RWPE1 (cell line): Measurements from ENCODE around the gene MED15.

Experiments used
- CTCF ChIA-PET: fragments of 350-600 bp; sonication (Branson Sonifier 250); formaldehyde crosslinking; extraction: SDS; loops from one replicate; lab custom pipeline; 2021; lab: Yijun Ruan, JAX
- POLR2A ChIA-PET: fragments of 400-600 bp; formaldehyde crosslinking; extraction: SDS; loops from one replicate; lab custom pipeline; 2020; ENCODE audit warnings: antibody characterized with exemption; ENCODE audit not compliant: low non-redundant PET; lab: Yijun Ruan, JAX
- DNase-seq: peaks from one replicate; pipeline ENCODE4 v3.0.0; 2012; ENCODE audit warnings: low spot score
- H3K27ac ChIP-seq: fragments of 450-650 bp; 2 replicates; pipeline ENCODE4 v1.5.1; 2017
- TF ChIP-seq, protein P1 (sequence below): fragments of 450-650 bp; conservative IDR thresholded peaks from 2 replicates; pipeline ENCODE4 v1.5.1; 2017; ENCODE audit warnings: low read depth, mild to moderate bottlenecking

Gene MED15

DNA sequence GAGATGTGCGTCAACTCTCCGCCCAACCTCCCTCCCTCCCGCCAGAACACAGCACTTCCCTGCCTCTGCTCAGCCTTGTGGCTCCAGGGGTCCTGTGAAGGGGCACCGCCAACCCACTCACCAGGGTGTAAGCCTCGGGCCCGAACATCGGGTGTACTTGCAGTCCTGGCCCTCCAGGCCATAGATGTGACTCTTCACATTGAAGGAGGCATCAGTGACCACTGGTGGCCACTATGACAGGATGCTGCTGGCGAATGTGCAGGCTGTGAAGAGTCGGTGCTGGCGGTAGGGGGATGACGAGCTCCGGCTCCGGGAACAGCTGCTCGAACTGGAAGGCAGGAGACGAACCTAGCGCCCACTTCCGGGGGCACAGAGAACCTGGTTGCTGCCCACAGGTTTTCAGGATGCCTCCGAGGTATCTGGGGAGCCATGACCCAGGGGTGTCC lies 97.4 kb downstream of the MED15 start:
- no peak for DNase-seq
- CTCF ChIA-PET: interaction anchor here (0.6 kb wide), 1 partner anchor 39 kb away, joined by 5 read pairs; no protein-coding TSS in a partner anchor
- no peak overlapping the region for H3K27ac ChIP-seq
- POLR2A ChIA-PET: no interaction called here
- TF ChIP-seq, protein P1, sequence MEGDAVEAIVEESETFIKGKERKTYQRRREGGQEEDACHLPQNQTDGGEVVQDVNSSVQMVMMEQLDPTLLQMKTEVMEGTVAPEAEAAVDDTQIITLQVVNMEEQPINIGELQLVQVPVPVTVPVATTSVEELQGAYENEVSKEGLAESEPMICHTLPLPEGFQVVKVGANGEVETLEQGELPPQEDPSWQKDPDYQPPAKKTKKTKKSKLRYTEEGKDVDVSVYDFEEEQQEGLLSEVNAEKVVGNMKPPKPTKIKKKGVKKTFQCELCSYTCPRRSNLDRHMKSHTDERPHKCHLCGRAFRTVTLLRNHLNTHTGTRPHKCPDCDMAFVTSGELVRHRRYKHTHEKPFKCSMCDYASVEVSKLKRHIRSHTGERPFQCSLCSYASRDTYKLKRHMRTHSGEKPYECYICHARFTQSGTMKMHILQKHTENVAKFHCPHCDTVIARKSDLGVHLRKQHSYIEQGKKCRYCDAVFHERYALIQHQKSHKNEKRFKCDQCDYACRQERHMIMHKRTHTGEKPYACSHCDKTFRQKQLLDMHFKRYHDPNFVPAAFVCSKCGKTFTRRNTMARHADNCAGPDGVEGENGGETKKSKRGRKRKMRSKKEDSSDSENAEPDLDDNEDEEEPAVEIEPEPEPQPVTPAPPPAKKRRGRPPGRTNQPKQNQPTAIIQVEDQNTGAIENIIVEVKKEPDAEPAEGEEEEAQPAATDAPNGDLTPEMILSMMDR: no peak

DNA sequence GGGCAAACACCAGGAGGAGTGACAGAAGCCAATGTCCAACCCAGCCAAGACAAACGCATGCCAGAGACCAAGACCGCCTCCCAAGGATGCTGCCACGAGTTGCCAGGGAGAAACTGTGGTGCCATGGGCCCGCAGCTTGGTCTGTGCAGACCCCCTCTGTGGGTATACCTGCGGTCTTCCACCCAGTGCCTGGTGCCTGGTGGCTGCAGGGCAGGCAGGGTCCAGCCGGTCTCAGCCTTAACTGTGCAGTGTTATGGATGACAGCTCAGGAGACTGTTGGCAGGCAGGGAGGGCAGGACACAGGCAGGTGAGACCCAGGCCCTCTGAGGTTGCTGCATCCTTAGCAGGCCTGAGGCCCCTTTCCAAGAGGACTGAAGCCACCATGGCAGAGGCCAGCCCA lies 97.9 kb downstream of the MED15 start:
- DNase-seq: no peak
- ChIA-PET POLR2A (no interaction called here), CTCF (interaction anchor here (0.6 kb wide), 1 partner anchor 40 kb away, joined by 5 read pairs; no protein-coding TSS in a partner anchor)
- TF ChIP-seq, protein P1: no peak
- no peak overlapping the region for H3K27ac ChIP-seq

DNA sequence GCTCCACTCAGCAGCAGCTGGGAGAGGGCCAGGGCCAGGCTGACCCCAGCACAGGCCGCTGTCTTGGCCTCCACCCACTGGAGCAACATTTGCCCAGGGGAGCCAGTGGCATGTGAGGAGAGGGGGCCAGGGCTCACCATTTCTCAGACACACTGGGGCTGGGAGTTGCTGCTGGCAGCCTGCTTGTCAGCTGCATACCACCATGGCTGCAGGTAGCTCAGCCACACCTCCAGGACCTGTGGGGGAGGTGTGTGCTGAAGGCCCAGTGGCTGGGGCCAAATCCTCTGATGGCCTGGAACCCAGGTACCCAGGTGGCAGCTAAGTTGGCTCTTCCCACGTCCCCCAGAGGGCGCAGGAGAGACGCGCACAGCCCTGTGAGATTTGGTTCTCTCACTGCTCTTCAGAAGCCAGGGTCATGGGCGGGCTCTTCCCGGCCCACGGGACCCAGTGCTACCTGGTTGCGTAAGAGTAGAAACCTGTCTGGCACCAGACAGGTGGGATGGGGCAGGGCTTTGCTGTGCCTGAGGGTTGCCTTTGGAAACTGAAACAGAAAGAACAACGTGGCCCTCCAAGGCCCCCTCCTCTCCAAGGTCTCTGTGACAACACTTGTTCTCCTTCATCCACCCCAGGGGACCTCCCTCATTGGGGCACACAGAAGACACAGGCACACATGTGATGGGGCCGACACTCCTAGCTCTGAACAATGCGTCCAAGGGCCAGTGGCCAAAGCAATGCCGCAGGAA lies 98.8 kb downstream of the MED15 start:
- POLR2A ChIA-PET: no interaction called here
- H3K27ac ChIP-seq: no peak overlapping the region
- TF ChIP-seq, protein P1: peak; percentile 70
- CTCF ChIA-PET: interaction anchor here (0.6 to 0.7 kb wide), 5 partner anchors 12 to 610 kb away, joined by 3 to 5 read pairs (median 3); no protein-coding TSS in a partner anchor
- DNase-seq: peak; percentile 68

DNA sequence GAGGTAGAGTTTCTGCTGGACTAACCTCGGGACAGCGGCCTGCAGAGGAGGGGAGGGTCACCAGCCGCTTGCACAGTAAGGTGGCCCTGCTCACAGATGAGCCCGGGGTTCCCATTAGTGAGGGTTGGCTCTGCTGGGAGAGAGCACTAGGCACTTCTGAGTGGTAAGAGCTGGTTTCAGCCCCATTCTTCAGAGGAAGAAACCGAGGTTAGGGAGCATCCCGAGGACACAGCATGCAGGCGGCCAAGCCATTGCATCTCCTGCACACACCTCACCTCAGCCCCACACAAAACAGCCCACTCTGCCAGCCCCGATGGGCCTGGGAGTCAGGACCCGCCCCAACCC lies 99.3 kb downstream of the MED15 start:
- DNase-seq: no peak
- no peak overlapping the region for H3K27ac ChIP-seq
- ChIA-PET POLR2A (no interaction called here), CTCF (no interaction called here)
- TF ChIP-seq, protein P1: no peak

DNA sequence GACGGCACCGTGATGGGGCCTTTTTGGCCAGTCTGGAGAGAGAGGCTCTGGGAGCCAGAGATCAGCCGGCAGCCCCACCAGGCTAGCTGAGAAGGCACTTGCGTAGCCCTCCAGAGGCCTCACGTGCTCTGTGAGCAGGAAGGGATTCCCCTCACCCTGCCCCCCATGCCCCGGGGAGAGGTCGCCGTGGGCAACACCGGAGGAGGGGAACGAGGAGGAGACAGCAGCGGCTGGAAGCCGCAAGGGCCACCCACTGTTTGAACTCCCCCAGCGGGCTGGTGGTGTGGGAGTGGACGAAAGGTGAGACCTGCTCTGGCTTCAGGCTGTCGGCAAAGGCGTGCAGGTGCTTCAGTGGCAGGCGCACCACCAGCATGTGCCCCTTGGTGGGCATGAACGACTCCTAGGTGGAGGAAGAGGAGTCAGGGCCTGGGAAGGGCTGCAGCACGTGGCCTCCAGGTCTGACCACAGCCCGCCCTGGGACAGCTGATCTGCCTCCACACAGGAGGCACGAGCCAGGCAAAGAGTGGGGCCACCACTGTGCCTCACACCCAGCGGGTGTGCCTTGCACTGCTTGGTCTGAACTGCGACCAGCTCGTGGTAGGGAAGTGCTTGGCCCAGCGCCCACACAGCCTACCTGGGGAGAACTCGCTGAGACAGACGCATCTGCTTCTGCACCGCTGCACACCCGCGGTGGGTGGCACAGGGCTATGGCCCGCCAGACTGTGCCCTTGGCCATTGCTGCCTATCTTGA lies 99.9 kb downstream of the MED15 start:
- H3K27ac ChIP-seq: no peak overlapping the region
- TF ChIP-seq, protein P1: no peak
- CTCF ChIA-PET: no interaction called here
- POLR2A ChIA-PET: no interaction called here
- DNase-seq: no peak

DNA sequence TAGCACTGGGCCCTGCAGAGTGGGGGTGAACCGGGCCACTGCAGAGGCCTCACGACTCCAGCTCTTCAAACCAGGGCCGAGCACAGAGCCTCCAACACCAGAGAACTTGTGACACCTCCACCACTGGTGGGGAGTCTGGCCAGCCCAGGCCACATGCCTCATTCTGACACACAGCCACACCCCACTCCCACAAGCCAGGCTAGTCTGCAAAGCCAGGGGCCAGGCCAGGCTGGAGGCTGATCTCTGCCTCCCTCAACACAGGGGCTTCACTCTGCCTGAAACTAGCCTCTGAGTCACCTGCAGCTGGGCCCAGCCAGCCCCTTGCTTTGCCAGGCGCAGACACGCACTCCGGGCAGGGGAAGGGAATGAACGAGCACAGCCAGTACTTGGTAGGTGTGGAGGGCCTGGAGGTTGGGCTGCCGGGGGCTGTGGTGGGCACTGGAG lies 102.9 kb downstream of the MED15 start:
- ChIA-PET CTCF (interaction anchor here (0.6 kb wide), 1 partner anchor 298 kb away, joined by 3 read pairs; no protein-coding TSS in a partner anchor), POLR2A (no interaction called here)

More for the DNA sequence above, 102.9 kb downstream of the MED15 start:
- TF ChIP-seq, protein P1: no peak
- H3K27ac ChIP-seq: no peak overlapping the region
- no peak for DNase-seq
